IMR-90 (cell line): ENCODE data around the gene TRIM43B. TPM values are rescaled to one million over a fixed set of nuclear protein-coding genes. Genes with fewer than 3 reads are reported as not detected.
"Not testable (repeated sequence)": the region's sequence is repeated elsewhere in the genome, so short reads cannot be mapped to it uniquely, and the experiment has no call there.

Source experiments
- ATAC-seq: fragments of 200-7000 bp; cut with Tn5 transposase; 2 replicates; pipeline ENCODE4 v1.9.1; 2020; ENCODE audit warnings: low read depth, mild to moderate bottlenecking, moderate library complexity
- BruUV-seq: library from RNA; stranded (reverse); fragments of 400-500 nt; replicated peaks from 2 replicates; lab custom pipeline; 2021; lab: Mats Ljungman, UMichigan
- CTCF ChIA-PET: fragments of 300-600 bp; formaldehyde crosslinking; extraction: SDS; loops from one replicate; lab custom pipeline; 2021; ENCODE audit warnings: antibody characterized with exemption; lab: Yijun Ruan, JAX
- POLR2A ChIA-PET: fragments of 300-600 bp; sonication (Branson Sonifier 250); formaldehyde crosslinking; loops from one replicate; lab custom pipeline; 2022; ENCODE audit warnings: antibody characterized with exemption; ENCODE audit not compliant: unreplicated experiment; lab: Charles Lee
- DNase-seq: peaks from one replicate; pipeline ENCODE4 v3.0.0; 2013
- H2AFZ ChIP-seq: replicated peaks from 2 replicates; pipeline ENCODE3; 2013; ENCODE audit warnings: low read length, mild to moderate bottlenecking; ENCODE audit not compliant: poor library complexity
- H2AK5ac ChIP-seq: 2 replicates; pipeline ENCODE4 v1.6.1; 2013; ENCODE audit warnings: low read depth, low read length, inconsistent platforms
- H2AK9ac ChIP-seq: replicated peaks from 2 replicates; pipeline ENCODE3; 2013; ENCODE audit warnings: mild to moderate bottlenecking, low read depth, low read length, moderate library complexity; ENCODE audit not compliant: poor library complexity
- H2BK120ac ChIP-seq: 2 replicates; pipeline ENCODE4 v1.6.1; 2013; ENCODE audit warnings: low read depth, low read length, inconsistent platforms
- H2BK15ac ChIP-seq: 3 replicates; pipeline ENCODE4 v1.6.1; 2013; ENCODE audit warnings: low read depth, low read length, inconsistent platforms
- H2BK20ac ChIP-seq: 2 replicates; pipeline ENCODE4 v1.6.1; 2013; ENCODE audit warnings: low read depth, mild to moderate bottlenecking, inconsistent platforms, low read length, moderate library complexity
- H2BK5ac ChIP-seq: 2 replicates; pipeline ENCODE4 v1.6.1; 2013; ENCODE audit warnings: mild to moderate bottlenecking, low read depth, low read length, inconsistent platforms; ENCODE audit not compliant: poor library complexity, severe bottlenecking
- H3K14ac ChIP-seq: replicated peaks from 2 replicates; pipeline ENCODE4 v1.6.1; 2013; ENCODE audit warnings: low read depth, low read length, inconsistent platforms
- H3K18ac ChIP-seq: 2 replicates; pipeline ENCODE4 v1.6.1; 2013; ENCODE audit warnings: low read depth, low read length, control low read depth
- H3K23ac ChIP-seq: 2 replicates; pipeline ENCODE4 v1.6.1; 2013; ENCODE audit warnings: low read depth, low read length, inconsistent platforms
- H3K27ac ChIP-seq: 2 replicates; pipeline ENCODE4 v1.5.1; 2013; ENCODE audit warnings: mild to moderate bottlenecking, control low read depth, low read length; ENCODE audit not compliant: insufficient read depth
- H3K27me3 ChIP-seq: 2 replicates; pipeline ENCODE4 v1.6.1; 2013; ENCODE audit warnings: low read length; ENCODE audit not compliant: control insufficient read depth, insufficient read depth
- H3K36me3 ChIP-seq: 2 replicates; pipeline ENCODE4 v1.6.1; 2013; ENCODE audit warnings: low read length, mixed read lengths; ENCODE audit not compliant: control insufficient read depth, insufficient read depth
- H3K4ac ChIP-seq: 2 replicates; pipeline ENCODE4 v1.6.1; 2013; ENCODE audit warnings: low read depth, low read length, inconsistent platforms
- H3K4me1 ChIP-seq: 2 replicates; pipeline ENCODE4 v1.6.1; 2013; ENCODE audit warnings: low read length, mixed read lengths; ENCODE audit not compliant: control insufficient read depth, insufficient read depth
- H3K4me2 ChIP-seq: 2 replicates; pipeline ENCODE4 v1.6.1; 2013; ENCODE audit warnings: low read depth, mild to moderate bottlenecking, control low read depth, low read length, moderate library complexity
- H3K4me3 ChIP-seq: 2 replicates; pipeline ENCODE4 v1.5.1; 2013; ENCODE audit warnings: low read depth, mild to moderate bottlenecking, control low read depth, low read length, moderate library complexity; ENCODE audit not compliant: insufficient read depth
- H3K56ac ChIP-seq: 2 replicates; pipeline ENCODE4 v1.6.1; 2013; ENCODE audit warnings: low read length, inconsistent platforms; ENCODE audit not compliant: insufficient read depth; ENCODE audit errors: extremely low read depth
- H3K79me1 ChIP-seq, 2 experiments: 2 replicates each; pipeline ENCODE4 v1.6.1; 2013; ENCODE audit warnings: low read length in 2 of 2, inconsistent platforms in 1 of 2, low read depth in 1 of 2
- H3K9ac ChIP-seq: 2 replicates; pipeline ENCODE4 v1.6.1; 2013; ENCODE audit warnings: low read depth, low read length, control low read depth
- H3K9me1 ChIP-seq: 2 replicates; pipeline ENCODE4 v1.6.1; 2013; ENCODE audit warnings: low read length, inconsistent platforms; ENCODE audit not compliant: insufficient read depth
- H3K9me3 ChIP-seq: 2 replicates; pipeline ENCODE4 v1.6.1; 2013; ENCODE audit warnings: low read length; ENCODE audit not compliant: control insufficient read depth, insufficient read depth
- H4K20me1 ChIP-seq: 2 replicates; pipeline ENCODE4 v1.6.1; 2013; ENCODE audit warnings: low read length, inconsistent platforms; ENCODE audit not compliant: insufficient read depth
- H4K5ac ChIP-seq: 2 replicates; pipeline ENCODE4 v1.6.1; 2013; ENCODE audit warnings: mild to moderate bottlenecking, low read depth, low read length, control low read depth
- H4K8ac ChIP-seq, 2 experiments: 2 replicates each; pipeline ENCODE4 v1.6.1; 2013; ENCODE audit warnings: low read depth in 2 of 2, low read length in 2 of 2, control low read depth in 1 of 2, inconsistent platforms in 1 of 2
- H4K91ac ChIP-seq: 2 replicates; pipeline ENCODE4 v1.6.1; 2013; ENCODE audit warnings: low read depth, low read length, inconsistent platforms; ENCODE audit not compliant: insufficient read depth
- CEBPB ChIP-seq: IDR thresholded peaks from 2 replicates; pipeline ENCODE4 v1.6.1; 2012; ENCODE audit warnings: low read depth, low read length, improper control_type of control experiment
- WGBS, 2 experiments: methylation state at CpG; one replicate each; pipeline versions ENCODE4 v1.1.5 to v1.1.7; 2013; ENCODE audit warnings: missing lambda C conversion rate in 2 of 2; ENCODE audit not compliant: insufficient read length in 1 of 2; ENCODE audit errors: extremely low coverage in 2 of 2; 5-methylcytosine and 5-hydroxymethylcytosine counted together
- dilution Hi-C: fragments of 300-500 bp; cut with HindIII; formaldehyde crosslinking; loops from one replicate; pipeline ENCODE4 v1.14.3; 2018; ENCODE audit warnings: low sequenced_read_pairs; ENCODE audit not compliant: unreplicated experiment
- in situ Hi-C: fragments of 300-500 bp; cut with MboI; formaldehyde crosslinking; loops from 3 replicates; pipeline ENCODE4 v1.14.3; 2019; ENCODE audit warnings: low sequenced_read_pairs, inconsistent platforms, mixed read lengths
- intact Hi-C: fragments of 100-400 bp; cut with micrococcal nuclease; formaldehyde crosslinking; loops from 2 replicates; pipeline ENCODE4 v1.10.0; 2022
- polyA plus RNA-seq, 3 experiments: library from polyadenylated mRNA; depleted of rRNA; stranded (reverse); fragments of >200 nt; gene quantifications; 2 replicates each; pipeline ENCODE4 v1.2.3, GENCODE V29; 2012; ENCODE audit warnings: low replicate concordance in 1 of 3
- total RNA-seq: library from RNA; depleted of rRNA; stranded (reverse); fragments of >200 nt; gene quantifications from 2 replicates; pipeline ENCODE4 v1.2.3, GENCODE V29; 2012

TRIM43B gene
- total and polyA plus RNA-seq, 2 of the 4 experiments (the other 2 are of a cell fraction) = not detected

DNA sequence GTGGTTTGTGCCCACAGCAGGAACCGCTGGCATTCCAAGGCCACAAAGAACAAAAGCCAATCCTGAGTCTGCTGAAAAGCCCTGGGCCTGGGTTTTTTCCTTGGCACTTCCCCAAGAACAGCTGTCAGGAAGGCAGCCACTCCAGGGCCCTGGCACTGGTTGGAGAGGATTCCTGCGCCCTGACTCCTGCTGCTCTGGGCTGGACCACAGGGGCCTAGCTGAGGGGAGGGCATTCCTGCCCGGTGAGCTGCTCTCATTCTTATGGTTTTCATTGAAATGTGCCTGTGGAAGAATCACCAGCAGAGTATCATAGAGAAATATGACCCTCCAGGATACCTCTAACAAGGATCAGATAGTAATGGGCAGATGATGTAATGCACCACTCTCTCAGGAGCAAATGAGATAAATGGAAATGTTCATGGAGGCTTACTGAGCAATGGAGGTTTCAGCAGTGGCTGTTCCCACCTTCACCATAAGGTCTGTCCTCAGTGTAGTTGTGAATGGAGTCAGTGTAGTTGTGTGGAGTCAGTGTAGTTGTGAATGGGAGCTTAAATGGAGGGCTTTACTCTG lies 50.0 kb downstream of the TRIM43B start:
- H3K79me1 ChIP-seq, H3K23ac ChIP-seq, H3K9ac ChIP-seq, H3K27ac ChIP-seq, H3K4me3 ChIP-seq, H2AK5ac ChIP-seq, H2AFZ ChIP-seq, H2BK20ac ChIP-seq, H3K36me3 ChIP-seq, H3K9me3 ChIP-seq, H3K9me1 ChIP-seq, in situ Hi-C loops, POLR2A ChIA-PET, H4K20me1 ChIP-seq, H3K27me3 ChIP-seq, H2AK9ac ChIP-seq, H4K5ac ChIP-seq, BruUV-seq, H3K18ac ChIP-seq, H2BK15ac ChIP-seq, H3K4me2 ChIP-seq, H3K56ac ChIP-seq, H3K4me1 ChIP-seq, H4K91ac ChIP-seq, intact Hi-C loops, dilution Hi-C loops, CTCF ChIA-PET: not testable (repeated sequence)
- Histone ChIP-seq H4K8ac (peak overlapping the region in 1 of 2 experiments; percentile 97; a peak in 1 of 4 replicates), H3K14ac (0 out of 2 replicates have a peak overlapping the region, but pooled peaks have one; percentile 37), H2BK120ac (0 out of 2 replicates have a peak overlapping the region, but pooled peaks have one; percentile 52), H3K4ac (peak overlapping the region; percentile 56; the same call in 1 of the 2 replicates), H2BK5ac (peak overlapping the region; percentile 72)
- peak; percentile 37; the same call in 1 of the 2 replicates for TF ChIP-seq CEBPB
- DNase-seq (peak; percentile 82), ATAC-seq (peak; percentile 96)
- WGBS, 2 experiments = no CpG with 5 or more reads among the region's 3 CpGs

DNA sequence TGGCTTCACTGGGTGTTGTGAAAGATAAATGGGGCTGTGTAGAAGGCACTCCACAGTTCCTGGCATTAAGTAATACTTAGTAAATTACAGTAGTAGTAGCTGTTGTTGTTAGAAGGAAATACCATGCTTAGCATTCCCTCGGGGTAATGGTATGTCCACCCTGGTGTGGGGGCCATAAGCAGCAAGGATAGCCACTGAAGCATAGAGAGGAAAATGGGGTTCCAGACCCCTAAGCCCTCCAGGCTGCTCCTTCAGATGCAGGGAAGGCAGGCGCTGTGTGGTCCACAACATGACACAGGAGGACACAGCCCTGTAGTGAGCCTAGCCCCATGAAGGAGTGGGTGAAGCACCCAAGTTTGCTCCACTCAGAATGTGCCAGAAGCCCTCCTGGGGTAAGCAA lies 50.6 kb downstream of the TRIM43B start:
- dilution Hi-C loops, H3K4me3 ChIP-seq, H3K9ac ChIP-seq, H3K9me3 ChIP-seq, BruUV-seq, DNase-seq, H3K36me3 ChIP-seq, intact Hi-C loops, H2AK9ac ChIP-seq, H2AFZ ChIP-seq, CTCF ChIA-PET, H3K79me1 ChIP-seq, H4K20me1 ChIP-seq, POLR2A ChIA-PET, H3K9me1 ChIP-seq, H3K27me3 ChIP-seq, H3K56ac ChIP-seq, in situ Hi-C loops, H3K4me1 ChIP-seq: not testable (repeated sequence)
- Histone ChIP-seq H4K5ac (peak overlapping the region; percentile 37), H3K14ac (peak overlapping the region; percentile 84), H3K23ac (peak overlapping the region; percentile 79; the same call in 1 of the 2 replicates), H2BK15ac (peak overlapping the region; percentile 79; the same call in 1 of the 3 replicates), H2AK5ac (peak overlapping the region; percentile 95; the same call in 1 of the 2 replicates), H3K27ac (peak overlapping the region; percentile 77), H3K4ac (peak overlapping the region; percentile 96), H4K8ac (peak overlapping the region; percentile 68 to 97), H2BK120ac (peak overlapping the region; percentile 96), H3K18ac (peak overlapping the region; percentile 69), H4K91ac (peak overlapping the region; percentile 84), H2BK5ac (peak overlapping the region; percentile 71), H2BK20ac (peak overlapping the region; percentile 94), H3K4me2 (peak overlapping the region; percentile 2; the same call in 1 of the 2 replicates)
- peak; percentile 5 for ATAC-seq
- no CpG with 5 or more reads among the region's 2 CpGs for WGBS, 2 experiments
